Left kidney (tissue), 8 donors: ENCODE data around the gene TMA7. TPM values are rescaled to one million over a fixed set of nuclear protein-coding genes. Genes with fewer than 3 reads are reported as not detected.
A peak's percentile ranks its signal among the peaks of the same experiment; 100 is the strongest.
"Not testable (repeated sequence)": the region's sequence is repeated elsewhere in the genome, so short reads cannot be mapped to it uniquely, and the experiment has no call there.

ENCODE experiments used
- DNase-seq: peaks from one replicate; pipeline ENCODE4 v3.0.0-alpha.2; 2013
- long read RNA-seq, 8 donors: transcript quantifications; one replicate each; lab custom pipeline, GENCODE V29; 2026
- polyA plus RNA-seq: library from polyadenylated mRNA; unstranded; fragments of 120-200 nt; gene quantifications from one replicate; pipeline ENCODE4 v1.2.1, GENCODE V29; 2013; ENCODE audit not compliant: insufficient read length

The TMA7 gene
- 240 TPM for polyA plus RNA-seq
- long read RNA-seq, donor 1, transcript TMA7-201 (4 exons, 561 nt) = major isoform, 437 of 643 reads
- long read RNA-seq, donor 1, transcript TMA7-202 (3 exons, 619 nt) = minor isoform, 131 of 643 reads
- long read RNA-seq, donor 1, partial matches to known transcripts = 39 of 643 reads
- long read RNA-seq, donor 1, other reads (novel, unspliced or antisense) = 36 of 643 reads
- long read RNA-seq, donor 2, transcript TMA7-202 (3 exons, 619 nt) = minor isoform, 80 of 496 reads
- long read RNA-seq, donor 2, transcript TMA7-201 (4 exons, 561 nt) = major isoform, 366 of 496 reads
- long read RNA-seq, donor 2, partial matches to known transcripts = 27 of 496 reads
- long read RNA-seq, donor 2, other reads (novel, unspliced or antisense) = 21 of 496 reads
- long read RNA-seq, donor 3, transcript TMA7-201 (4 exons, 561 nt) = major isoform, 281 of 377 reads
- long read RNA-seq, donor 3, transcript TMA7-202 (3 exons, 619 nt) = minor isoform, 53 of 377 reads
- long read RNA-seq, donor 3, partial matches to known transcripts = 28 of 377 reads
- long read RNA-seq, donor 3, other reads (novel, unspliced or antisense) = 15 of 377 reads
- long read RNA-seq, donor 4, transcript TMA7-202 (3 exons, 619 nt) = minor isoform, 32 of 123 reads
- long read RNA-seq, donor 4, transcript TMA7-201 (4 exons, 561 nt) = major isoform, 82 of 123 reads
- long read RNA-seq, donor 4, partial matches to known transcripts = 8 of 123 reads
- long read RNA-seq, donor 4, other reads (novel, unspliced or antisense) = 0 of 123 reads
- long read RNA-seq, donor 5, transcript TMA7-202 (3 exons, 619 nt) = minor isoform, 137 of 1,047 reads
- long read RNA-seq, donor 5, transcript TMA7-201 (4 exons, 561 nt) = major isoform, 806 of 1,047 reads
- long read RNA-seq, donor 5, partial matches to known transcripts = 31 of 1,047 reads
- long read RNA-seq, donor 5, other reads (novel, unspliced or antisense) = 72 of 1,047 reads
- long read RNA-seq, donor 6, transcript TMA7-201 (4 exons, 561 nt) = major isoform, 527 of 695 reads
- long read RNA-seq, donor 6, transcript TMA7-202 (3 exons, 619 nt) = minor isoform, 106 of 695 reads
- long read RNA-seq, donor 6, partial matches to known transcripts = 15 of 695 reads
- long read RNA-seq, donor 6, other reads (novel, unspliced or antisense) = 45 of 695 reads
- long read RNA-seq, donor 7, transcript TMA7-201 (4 exons, 561 nt) = major isoform, 620 of 829 reads
- long read RNA-seq, donor 7, transcript TMA7-202 (3 exons, 619 nt) = minor isoform, 118 of 829 reads
- long read RNA-seq, donor 7, partial matches to known transcripts = 30 of 829 reads
- long read RNA-seq, donor 7, other reads (novel, unspliced or antisense) = 60 of 829 reads
- long read RNA-seq, donor 8, transcript TMA7-201 (4 exons, 561 nt) = major isoform, 154 of 209 reads
- long read RNA-seq, donor 8, transcript TMA7-202 (3 exons, 619 nt) = minor isoform, 44 of 209 reads
- long read RNA-seq, donor 8, partial matches to known transcripts = 0 of 209 reads
- long read RNA-seq, donor 8, other reads (novel, unspliced or antisense) = 11 of 209 reads

- DNase-seq = peak; percentile 97
Observed at GRCh38 chr3:48439820-48440589, at the start of gene TMA7, which contains the start of gene CCDC51. TMA7 (plus strand) TSS chr3:48440257; CDS start chr3:48440297, 40 bp downstream. CCDC51 (minus strand) TSS chr3:48440119; CDS start chr3:48435128, 4,991 bp downstream.

- no peak for DNase-seq
Observed at GRCh38 chr3:48394391-48394790, 45.7 kb upstream of the TMA7 start.

GRCh38 chr3:48395714-48396113 lies 44.3 kb upstream of the TMA7 start:
- no peak for DNase-seq

DNA sequence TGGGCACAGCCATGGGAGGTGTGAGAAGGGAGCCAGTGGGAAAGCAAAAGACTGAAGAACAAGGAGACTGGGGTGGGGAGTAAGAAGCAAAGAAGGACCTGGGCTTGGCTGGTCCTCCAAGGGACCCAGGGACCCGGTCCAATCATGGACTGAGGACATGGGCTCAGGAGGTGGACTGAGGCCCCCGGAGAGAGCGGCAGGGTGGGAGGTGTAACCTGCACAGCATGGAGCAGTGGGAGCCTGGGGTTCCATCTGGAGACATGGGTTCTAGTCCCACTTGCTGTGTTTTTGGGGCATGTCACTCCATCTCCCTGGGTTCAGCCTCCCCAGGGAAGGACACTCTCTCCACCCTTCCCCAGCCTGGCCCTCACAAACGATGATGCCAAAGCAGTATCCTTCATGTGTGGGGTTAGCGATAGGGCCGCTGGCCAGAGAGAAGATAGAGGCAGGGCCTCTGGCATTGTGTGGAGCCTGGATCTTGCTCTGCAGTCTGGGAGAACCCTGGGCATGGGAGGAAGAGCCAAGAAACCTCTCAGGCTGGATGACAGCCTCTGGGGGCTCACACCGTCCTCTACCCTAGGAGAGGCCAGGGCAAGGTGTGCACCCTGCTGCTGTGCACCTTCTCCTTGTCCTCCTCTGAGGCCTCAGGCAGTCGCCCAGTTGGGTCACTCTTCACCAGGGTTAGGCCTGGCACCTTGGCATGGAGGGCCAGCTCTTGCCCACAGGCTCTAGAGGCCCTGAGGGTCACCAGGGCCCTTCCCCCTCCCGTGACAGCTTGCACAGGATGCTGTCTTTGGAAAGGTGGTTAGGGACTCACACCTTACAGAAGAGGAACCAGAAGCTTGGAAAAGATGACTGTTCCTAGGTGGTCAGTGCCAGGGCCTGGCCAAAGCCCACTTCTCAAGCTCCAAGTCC lies 42.0 kb upstream of the TMA7 start:
- no peak for DNase-seq

DNA sequence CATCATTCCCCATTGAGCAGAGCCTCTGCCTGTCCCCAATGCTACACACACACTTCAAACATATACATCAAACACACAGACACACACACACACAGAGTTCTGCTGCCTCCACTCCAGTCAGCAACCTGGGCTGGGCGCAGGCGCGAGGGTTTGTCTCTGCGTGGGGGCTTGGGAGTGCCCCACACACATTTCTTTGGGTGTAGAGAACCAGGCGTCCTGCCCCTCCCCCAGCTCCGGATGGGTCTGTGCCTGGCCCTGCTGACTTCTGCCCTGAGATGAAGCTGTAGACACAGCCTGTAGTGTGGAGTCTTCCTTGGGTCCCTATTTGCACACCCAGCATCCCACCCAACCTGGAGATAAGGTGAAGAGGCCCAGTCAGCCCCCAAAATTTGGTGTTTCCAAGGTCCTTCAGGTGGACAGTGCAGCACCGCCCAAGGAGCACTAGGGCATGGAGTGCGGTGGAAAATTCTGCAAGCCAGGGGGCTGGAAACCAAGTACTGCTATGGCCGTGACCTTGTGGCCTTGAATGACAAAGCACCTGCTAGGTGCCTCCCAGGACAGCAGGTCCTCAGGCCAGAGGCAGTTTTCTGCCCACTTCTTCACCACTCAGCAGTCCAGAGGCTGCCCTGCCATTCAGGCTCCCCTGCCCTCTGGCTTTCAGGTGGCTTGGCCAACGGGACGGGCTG lies 41.2 kb upstream of the TMA7 start:
- no peak for DNase-seq

DNA sequence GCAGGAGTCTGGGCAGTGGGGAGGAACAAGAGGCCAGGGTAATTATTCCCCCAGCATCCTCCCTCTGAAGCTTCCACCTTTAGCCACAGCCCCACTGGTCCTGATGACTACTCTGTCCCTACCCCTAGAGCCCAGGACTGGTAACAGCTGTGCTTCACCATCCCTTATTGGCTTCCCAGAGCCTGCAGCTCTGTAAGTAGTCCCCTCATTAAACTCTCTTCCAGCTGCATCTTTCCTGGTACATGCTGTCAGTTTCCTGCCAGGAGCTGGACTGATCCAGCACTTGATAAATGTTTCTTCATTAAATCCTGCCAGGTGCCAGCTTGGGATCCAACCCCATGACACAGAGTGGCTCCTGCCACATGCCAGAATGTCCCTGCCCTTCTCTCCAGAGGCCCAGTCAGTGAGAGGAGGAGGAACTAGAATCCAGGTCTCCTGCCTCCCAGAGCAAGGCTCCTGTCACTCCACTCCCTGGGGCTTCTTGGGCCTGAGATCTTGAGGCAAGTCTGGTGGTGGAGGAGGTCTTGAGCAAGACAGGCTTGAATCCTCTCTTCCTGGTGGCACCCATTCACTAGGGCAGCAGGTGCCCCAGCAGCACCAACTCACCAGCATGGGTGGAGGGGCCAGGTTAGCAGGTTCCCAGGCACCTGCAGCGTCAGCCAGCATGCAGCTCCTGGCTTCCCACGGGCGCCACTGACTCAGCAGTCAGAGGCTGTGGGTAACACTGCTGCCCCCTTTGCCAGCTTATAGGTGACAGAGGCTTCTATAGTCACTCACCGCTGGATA lies 40.5 kb upstream of the TMA7 start:
- no peak for DNase-seq

- peak; percentile 64 for DNase-seq
Observed at GRCh38 chr3:48400824-48401433, 39.1 kb upstream of the TMA7 start.

- not testable (repeated sequence) for DNase-seq
Observed at GRCh38 chr3:48401434-48401901, 38.6 kb upstream of the TMA7 start.

DNA sequence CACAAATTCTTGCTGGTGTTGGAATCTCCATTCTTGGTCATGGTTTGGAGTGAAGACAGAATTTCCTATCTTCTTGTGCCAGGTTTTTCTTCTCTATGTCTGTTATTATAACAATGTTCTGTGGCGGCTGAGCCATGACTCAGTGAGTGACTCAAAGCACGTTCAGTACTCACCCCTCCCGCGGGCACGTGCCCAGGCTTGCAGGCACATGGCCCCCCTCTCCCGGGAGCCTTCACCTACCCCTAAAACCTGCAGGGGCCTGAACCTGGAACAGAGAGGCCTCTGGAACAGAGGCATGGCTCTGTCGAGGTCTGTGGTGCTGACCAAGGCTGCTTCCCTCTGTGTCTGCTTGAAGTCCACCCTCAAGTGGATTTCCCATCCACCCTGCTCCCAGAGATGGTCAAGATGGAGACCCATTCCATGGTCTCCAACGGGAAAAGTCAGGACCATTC lies 37.8 kb upstream of the TMA7 start:
- no peak for DNase-seq

GRCh38 chr3:48402907-48403306 lies 37.1 kb upstream of the TMA7 start:
- DNase-seq = no peak

GRCh38 chr3:48403533-48404439 lies 36.3 kb upstream of the TMA7 start:
- no peak for DNase-seq

- DNase-seq = no peak
Observed at GRCh38 chr3:48404440-48405342, 35.4 kb upstream of the TMA7 start.

- DNase-seq = no peak
Observed at GRCh38 chr3:48405343-48405881, 34.6 kb upstream of the TMA7 start.

GRCh38 chr3:48405971-48406370 lies 34.1 kb upstream of the TMA7 start:
- no peak for DNase-seq
